DND-41 (cell line): Measurements from ENCODE around the gene IFI27L2.

ENCODE experiments used
- CTCF ChIP-seq: IDR thresholded peaks from 2 replicates; pipeline ENCODE4 v1.5.1; 2012; ENCODE audit warnings: borderline replicate concordance, low read length, moderate library complexity, mild to moderate bottlenecking; ENCODE audit not compliant: poor library complexity, severe bottlenecking; ENCODE audit errors: extremely low read depth
- EZH2 ChIP-seq: IDR thresholded peaks from 3 replicates; pipeline ENCODE4 v1.6.1; 2012; ENCODE audit warnings: borderline replicate concordance, low read depth, mild to moderate bottlenecking, moderate library complexity, low read length, inconsistent platforms; ENCODE audit not compliant: severe bottlenecking

DNA sequence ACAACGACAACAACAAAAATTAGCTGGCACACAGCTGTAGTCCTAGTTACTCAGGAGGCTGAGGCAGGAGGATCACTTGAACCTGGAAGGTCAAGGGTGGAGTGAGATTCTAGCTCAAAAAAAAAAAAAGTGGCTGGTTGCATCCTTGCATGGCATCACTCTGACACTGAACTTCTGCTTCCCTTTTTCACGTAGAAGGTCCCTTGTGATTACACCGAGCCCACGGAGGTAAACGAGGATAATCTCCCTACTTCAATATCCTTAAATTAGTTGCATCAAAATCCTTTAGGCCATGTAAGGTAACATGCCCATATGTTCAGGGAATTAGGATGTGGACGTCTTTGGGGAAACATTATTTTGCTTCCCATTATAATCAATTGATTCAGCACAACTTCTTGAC is 40.7 kb upstream of the IFI27L2 start:
- no peak for TF ChIP-seq EZH2
- TF ChIP-seq CTCF, result no peak
